OCI-LY1 (cell line): ENCODE data around the gene PDE6H.
A peak's percentile ranks its signal among the peaks of the same experiment; 100 is the strongest.

Experiments
- H2AFZ ChIP-seq: fragments of 200-600 bp; sonication (generic), shearing (Covaris generic); 2 replicates; pipeline ENCODE4 v1.6.0; 2014; ENCODE audit warnings: antibody characterized with exemption, mild to moderate bottlenecking, low read length
- H3F3A ChIP-seq: fragments of 200-600 bp; sonication (generic), shearing (Covaris generic); 2 replicates; pipeline ENCODE4 v1.6.0; 2014; ENCODE audit warnings: mild to moderate bottlenecking, antibody characterized with exemption, low read length, moderate library complexity; ENCODE audit not compliant: insufficient read depth
- H3K27ac ChIP-seq: fragments of 200-600 bp; sonication (generic); 2 replicates; pipeline ENCODE4 v1.5.1; 2014; ENCODE audit warnings: low read length, mixed run types, mild to moderate bottlenecking, low read depth; ENCODE audit not compliant: poor library complexity, severe bottlenecking
- H3K27me3 ChIP-seq: fragments of 200-600 bp; sonication (generic); 2 replicates; pipeline ENCODE4 v1.6.0; 2014; ENCODE audit warnings: antibody characterized with exemption, mild to moderate bottlenecking, low read length, moderate library complexity; ENCODE audit not compliant: insufficient read depth
- H3K36me3 ChIP-seq: fragments of 200-600 bp; sonication (generic); 2 replicates; pipeline ENCODE4 v1.6.1; 2014; ENCODE audit warnings: mild to moderate bottlenecking, antibody characterized with exemption, low read length, moderate library complexity, mixed read lengths; ENCODE audit not compliant: insufficient read depth
- H3K4me1 ChIP-seq: fragments of 200-600 bp; sonication (generic); 2 replicates; pipeline ENCODE4 v1.5.1; 2014; ENCODE audit warnings: mild to moderate bottlenecking, low read length, moderate library complexity; ENCODE audit not compliant: insufficient read depth, severe bottlenecking
- H3K4me2 ChIP-seq: fragments of 200-600 bp; sonication (generic), shearing (Covaris generic); 2 replicates; pipeline ENCODE4 v1.6.1; 2014; ENCODE audit warnings: low read length
- H3K4me3 ChIP-seq: fragments of 200-600 bp; sonication (generic); 2 replicates; pipeline ENCODE4 v1.5.1; 2014; ENCODE audit warnings: low read length, low read depth, mild to moderate bottlenecking, mixed read lengths; ENCODE audit not compliant: poor library complexity, severe bottlenecking
- H3K79me2 ChIP-seq: fragments of 200-600 bp; shearing (Covaris generic); 2 replicates; pipeline ENCODE4 v1.6.1; 2016; ENCODE audit warnings: mixed run types, low read length, mixed read lengths; ENCODE audit not compliant: insufficient read depth
- H3K9ac ChIP-seq: fragments of 200-600 bp; sonication (generic), shearing (Covaris generic); 2 replicates; pipeline ENCODE4 v1.6.1; 2014; ENCODE audit warnings: mild to moderate bottlenecking, low read length, mixed read lengths
- H3K9me2 ChIP-seq: fragments of 200-600 bp; sonication (generic), shearing (Covaris generic); 2 replicates; pipeline ENCODE4 v1.6.1; 2014; ENCODE audit warnings: low read depth, mild to moderate bottlenecking, low read length, mixed read lengths
- H3K9me3 ChIP-seq: fragments of 200-600 bp; shearing (Covaris generic); 2 replicates; pipeline ENCODE4 v1.6.1; 2014; ENCODE audit warnings: low read length, mixed read lengths
- H4K20me1 ChIP-seq: fragments of 200-600 bp; sonication (generic), shearing (Covaris generic); 2 replicates; pipeline ENCODE4 v1.6.0; 2016; ENCODE audit warnings: mild to moderate bottlenecking, low read length; ENCODE audit not compliant: insufficient read depth
- CTCF ChIP-seq: fragments of 200-600 bp; sonication (generic), shearing (Covaris generic); IDR thresholded peaks from 2 replicates; pipeline ENCODE4 v1.5.1; 2017; ENCODE audit warnings: mild to moderate bottlenecking, antibody characterized with exemption, low read length, moderate library complexity, mixed read lengths
- EZH2 ChIP-seq: fragments of 200-600 bp; sonication (generic), shearing (Covaris generic); IDR thresholded peaks from 2 replicates; pipeline ENCODE4 v1.8.0; 2017; ENCODE audit warnings: borderline replicate concordance, mixed run types, mild to moderate bottlenecking, antibody characterized with exemption, low read length, moderate library complexity, mixed read lengths

Gene PDE6H

GRCh38 chr12:14959126-14959440 lies 13.8 kb upstream of the PDE6H start:
- TF ChIP-seq EZH2 (no peak), CTCF (no peak)
- no peaks in the 10 kb centered on the region for H4K20me1 ChIP-seq
- no peaks in the 10 kb centered on the region for H3K27me3 ChIP-seq
- no peak overlapping the region for H2AFZ ChIP-seq
- no peaks in the 10 kb centered on the region for H3K9me3 ChIP-seq
- peak overlapping the region; percentile 88 for H3K9ac ChIP-seq
- H3K36me3 ChIP-seq, result peaks cover 39% of the 10 kb centered on the region; the same call in 1 of the 2 replicates
- no peaks in the 10 kb centered on the region for H3K9me2 ChIP-seq
- peaks cover 84% of the 10 kb centered on the region for H3K4me1 ChIP-seq
- peak overlapping the region; percentile 94 for H3K4me2 ChIP-seq
- H3K4me3 ChIP-seq, result peak overlapping the region; percentile 87
- peaks cover 73% of the 10 kb centered on the region for H3K79me2 ChIP-seq
- peaks cover 8% of the 10 kb centered on the region; the same call in 1 of the 2 replicates for H3F3A ChIP-seq
- peak overlapping the region; percentile 97 for H3K27ac ChIP-seq

DNA sequence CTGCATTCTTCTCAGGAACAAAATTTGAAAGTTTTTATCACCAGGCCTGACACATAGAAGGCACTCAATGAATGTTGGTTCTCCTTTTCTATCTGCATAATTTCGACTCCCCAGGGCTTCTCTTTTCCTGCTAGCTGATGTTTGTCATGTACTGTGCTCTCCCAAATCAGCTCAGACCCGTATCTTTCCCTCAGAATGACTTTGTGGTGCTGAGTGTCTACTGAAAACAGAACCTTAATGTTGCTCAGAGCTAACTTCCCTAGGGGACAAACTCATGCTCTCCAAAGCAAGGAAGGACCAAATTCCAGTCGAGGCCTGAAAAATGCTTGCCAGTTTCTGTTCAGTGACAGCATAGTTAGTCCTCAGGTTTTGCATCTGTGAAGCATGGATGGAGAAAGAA lies 13.4 kb upstream of the PDE6H start:
- TF ChIP-seq CTCF (no peak), EZH2 (no peak)
- Histone ChIP-seq H3K27ac (peak overlapping the region; percentile 97), H3K9me2 (no peaks in the 10 kb centered on the region), H3K4me2 (peak overlapping the region; percentile 94), H3K4me1 (peaks cover 80% of the 10 kb centered on the region), H3K36me3 (peaks cover 35% of the 10 kb centered on the region; the same call in 1 of the 2 replicates), H2AFZ (no peak overlapping the region), H3K9ac (peak overlapping the region; percentile 88), H3K4me3 (peak overlapping the region; percentile 87), H3K27me3 (no peaks in the 10 kb centered on the region), H4K20me1 (no peaks in the 10 kb centered on the region), H3K9me3 (no peaks in the 10 kb centered on the region), H3F3A (peaks cover 8% of the 10 kb centered on the region; the same call in 1 of the 2 replicates), H3K79me2 (peaks cover 69% of the 10 kb centered on the region)

DNA sequence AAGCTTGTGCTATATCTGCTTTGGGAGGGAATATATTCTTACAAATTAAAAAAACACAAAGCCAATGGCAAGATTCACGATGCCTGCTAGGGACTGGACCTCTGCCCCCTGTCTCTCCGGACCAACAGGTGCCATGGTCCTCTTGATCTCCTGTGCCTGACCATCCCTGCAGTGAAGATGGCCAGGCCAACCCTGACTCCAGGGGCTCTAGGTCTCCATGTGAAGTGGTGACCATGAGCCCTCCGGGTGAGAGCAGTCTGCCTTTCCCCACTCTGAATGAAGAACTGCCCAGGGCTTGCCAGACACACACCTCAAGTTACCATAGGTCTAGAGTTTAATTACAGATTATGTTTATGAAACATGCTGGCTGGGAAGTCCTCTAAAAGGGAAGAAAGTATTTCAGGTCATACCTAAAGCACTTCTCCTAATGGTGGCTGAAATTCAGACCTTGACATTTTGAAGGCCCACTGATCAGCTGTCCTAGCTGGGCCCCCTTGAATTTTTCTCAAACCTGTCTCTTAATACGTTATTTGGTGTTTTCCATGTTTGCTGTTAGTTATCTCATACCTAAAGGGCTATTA lies 12.8 kb upstream of the PDE6H start:
- Histone ChIP-seq H3K79me2 (peaks cover 64% of the 10 kb centered on the region), H4K20me1 (no peaks in the 10 kb centered on the region), H3K9me3 (no peaks in the 10 kb centered on the region), H3K4me3 (peak overlapping the region; percentile 87), H3K27ac (peak overlapping the region; percentile 97), H3K9me2 (no peaks in the 10 kb centered on the region), H3K4me1 (peaks cover 74% of the 10 kb centered on the region), H3K27me3 (no peaks in the 10 kb centered on the region), H3K36me3 (peaks cover 33% of the 10 kb centered on the region; the same call in 1 of the 2 replicates), H3K4me2 (peak overlapping the region; percentile 94), H3F3A (peaks cover 8% of the 10 kb centered on the region; the same call in 1 of the 2 replicates), H2AFZ (no peak overlapping the region), H3K9ac (peak overlapping the region; percentile 88)
- no peak for TF ChIP-seq EZH2
- TF ChIP-seq CTCF, result no peak
